ENCODE data around the gene HMGCL. TPM values are rescaled to one million over a fixed set of nuclear protein-coding genes. Genes with fewer than 3 reads are reported as not detected.

Gene HMGCL
- total and polyA plus RNA-seq, 2 of the 13 experiments (the other 11 are each of a cell fraction or from before 2014, with no cell fraction given), result 21.3 to 41.4 TPM

GRCh38 chr1:23825076-23825761 lies at the start of gene HMGCL (continued):
- TF ChIP-seq NFIC (IDR thresholded peaks at IDR 0.05; ENCODE audit: low read length) (no peak; the same call in 1 of the 2 replicates), GLMP (CRISPR knock-in tag; IDR thresholded peaks at IDR 0.05; ENCODE audit: borderline replicate concordance) (no peak), CBX2 (IDR thresholded peaks at IDR 0.05; ENCODE audit: low read depth, low read length) (no peak), CBX2 (CRISPR knock-in tag; IDR thresholded peaks at IDR 0.05; ENCODE audit: low read depth) (no peak), ZNF883 (CRISPR knock-in tag; IDR thresholded peaks at IDR 0.05; ENCODE audit: not compliant biosample characterization) (peak; percentile 57), ZBTB7B (CRISPR knock-in tag; IDR thresholded peaks at IDR 0.05) (peak; percentile 82; the same call in 1 of the 2 replicates), ZNF597 (CRISPR knock-in tag; IDR thresholded peaks at IDR 0.05) (0 out of 2 replicates have a peak, but pooled peaks have one; percentile 43), ZSCAN9 (CRISPR knock-in tag; IDR thresholded peaks at IDR 0.05; ENCODE audit: borderline replicate concordance) (peak; percentile 74; the same call in 1 of the 2 replicates), ZBTB14 (CRISPR knock-in tag; IDR thresholded peaks at IDR 0.05) (no peak; the same call in 1 of the 2 replicates), SMAD1 (CRISPR knock-in tag; IDR thresholded peaks at IDR 0.05; ENCODE audit: borderline replicate concordance, low read depth) (0 out of 2 replicates have a peak, but pooled peaks have one; percentile 31), ZNF30 (CRISPR knock-in tag; IDR thresholded peaks at IDR 0.05) (0 out of 2 replicates have a peak, but pooled peaks have one; percentile 20), ZNF512 (CRISPR knock-in tag; IDR thresholded peaks at IDR 0.05) (no peak), ZNF3 (CRISPR knock-in tag; IDR thresholded peaks at IDR 0.05) (no peak), NFKB2 (CRISPR knock-in tag; IDR thresholded peaks at IDR 0.05; ENCODE audit: borderline replicate concordance) (peak; percentile 95; the same call in 1 of the 2 replicates), STAG1 (CRISPR knock-in tag; IDR thresholded peaks at IDR 0.05) (0 out of 2 replicates have a peak, but pooled peaks have one; percentile 4), ZNF496 (CRISPR knock-in tag; IDR thresholded peaks at IDR 0.05; ENCODE audit: insufficient replicate concordance) (no peak), ETS1 (CRISPR knock-in tag; IDR thresholded peaks at IDR 0.05) (peak; percentile 26; the same call in 1 of the 2 replicates), ZNF670 (CRISPR knock-in tag; IDR thresholded peaks at IDR 0.05; ENCODE audit: borderline replicate concordance) (no peak), KLF11 (CRISPR knock-in tag; IDR thresholded peaks at IDR 0.05) (peak; percentile 67; the same call in 1 of the 2 replicates), RARG (CRISPR knock-in tag; IDR thresholded peaks at IDR 0.05; ENCODE audit: low read depth) (no peak), UBTF (CRISPR knock-in tag; IDR thresholded peaks at IDR 0.05) (peak; percentile 75)
